Measurements from ENCODE around the gene PIGV. TPM values are rescaled to one million over a fixed set of nuclear protein-coding genes. Genes with fewer than 3 reads are reported as not detected.

PIGV gene
- total RNA-seq, 1 experiment from 2014 or later: 7.5 TPM

DNA sequence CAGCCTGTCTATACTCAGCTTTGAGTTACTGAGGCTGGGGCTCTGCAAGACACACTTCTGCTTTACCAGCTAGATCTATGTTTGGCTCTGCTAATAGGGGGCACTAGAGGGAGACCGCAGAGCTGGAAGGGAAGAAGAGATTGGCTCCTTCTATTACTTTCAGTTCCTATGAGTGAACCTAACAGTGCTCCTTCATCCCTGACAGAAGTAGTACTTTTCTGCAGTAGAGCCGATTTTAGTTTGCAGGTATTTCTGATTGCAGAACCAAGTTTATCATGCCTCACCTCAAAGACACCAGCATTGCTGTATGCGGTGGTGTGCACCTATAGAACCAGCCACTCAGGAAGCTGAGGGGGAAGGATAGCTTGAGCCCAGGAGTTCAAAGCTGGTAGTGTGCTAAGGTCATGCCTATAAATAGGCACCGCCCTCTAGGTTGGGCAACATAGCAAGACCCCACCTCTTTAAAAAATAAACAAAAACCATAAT is 33.1 kb downstream of the PIGV start:
- no peak overlapping the region for H3K23ac ChIP-seq (ENCODE audit: insufficient read length, low read depth, low read length)
- no peak overlapping the region for H3K27ac ChIP-seq (ENCODE audit: insufficient read length, low read depth, low read length)
- Mint-ChIP-seq H3K27ac (no peak overlapping the region), H3K9me3 (peaks cover 10 to 14% of the 10 kb centered on the region in 2 experiments), H3K4me1 (peaks cover 6 to 9% of the 10 kb centered on the region in 2 experiments), H3K4me3 (no peak overlapping the region), H3K27me3 (ENCODE audit: low read depth) (peaks cover 9% of the 10 kb centered on the region), H3K36me3 (ENCODE audit: insufficient read depth in 1 of 3, low read depth in 3 of 3) (peaks cover 0 to 5% (median 3%) of the 10 kb centered on the region in 3 experiments; a peak in 4 of 7 replicates)
- no peak overlapping the region for H3K4me2 ChIP-seq (ENCODE audit: insufficient read depth, insufficient read length, low read length)
- no peak overlapping the region for H2BK5ac ChIP-seq (ENCODE audit: insufficient read length, low read length)
- H4K20me1 ChIP-seq (ENCODE audit: control insufficient read depth, insufficient read depth, insufficient read length): no peaks in the 10 kb centered on the region
- no peaks in the 10 kb centered on the region for H3K4me1 ChIP-seq (ENCODE audit: insufficient read depth, low read length)
- no peaks in the 10 kb centered on the region for H3K9me3 ChIP-seq (ENCODE audit: control insufficient read depth, low read depth, low read length)
- DNase-seq: no peak
- no peak overlapping the region for H2BK15ac ChIP-seq (ENCODE audit: low read depth, low read length)
- H3K18ac ChIP-seq (ENCODE audit: insufficient read length, low read depth, low read length): no peak overlapping the region
- H4K91ac ChIP-seq (ENCODE audit: insufficient read length, low read depth, low read length): no peak overlapping the region
- no peak overlapping the region for H3T11ph ChIP-seq (ENCODE audit: low read length)
- H2BK12ac ChIP-seq (ENCODE audit: insufficient read length, low read depth, low read length): no peak overlapping the region
- no peak overlapping the region for H2AFZ ChIP-seq (ENCODE audit: low read length)
- no peak overlapping the region for H2BK120ac ChIP-seq (ENCODE audit: low read depth, low read length, poor library complexity, severe bottlenecking)
- no peaks in the 10 kb centered on the region for H3K23me2 ChIP-seq (ENCODE audit: insufficient read length, low read depth, low read length, poor library complexity, severe bottlenecking)
- TF ChIP-seq, protein P1, sequence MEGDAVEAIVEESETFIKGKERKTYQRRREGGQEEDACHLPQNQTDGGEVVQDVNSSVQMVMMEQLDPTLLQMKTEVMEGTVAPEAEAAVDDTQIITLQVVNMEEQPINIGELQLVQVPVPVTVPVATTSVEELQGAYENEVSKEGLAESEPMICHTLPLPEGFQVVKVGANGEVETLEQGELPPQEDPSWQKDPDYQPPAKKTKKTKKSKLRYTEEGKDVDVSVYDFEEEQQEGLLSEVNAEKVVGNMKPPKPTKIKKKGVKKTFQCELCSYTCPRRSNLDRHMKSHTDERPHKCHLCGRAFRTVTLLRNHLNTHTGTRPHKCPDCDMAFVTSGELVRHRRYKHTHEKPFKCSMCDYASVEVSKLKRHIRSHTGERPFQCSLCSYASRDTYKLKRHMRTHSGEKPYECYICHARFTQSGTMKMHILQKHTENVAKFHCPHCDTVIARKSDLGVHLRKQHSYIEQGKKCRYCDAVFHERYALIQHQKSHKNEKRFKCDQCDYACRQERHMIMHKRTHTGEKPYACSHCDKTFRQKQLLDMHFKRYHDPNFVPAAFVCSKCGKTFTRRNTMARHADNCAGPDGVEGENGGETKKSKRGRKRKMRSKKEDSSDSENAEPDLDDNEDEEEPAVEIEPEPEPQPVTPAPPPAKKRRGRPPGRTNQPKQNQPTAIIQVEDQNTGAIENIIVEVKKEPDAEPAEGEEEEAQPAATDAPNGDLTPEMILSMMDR (conservative IDR thresholded peaks at IDR 0.05): peak; percentile 44; the same call in 2 of the 3 replicates
- H2BK20ac ChIP-seq (ENCODE audit: low read depth, low read length, poor library complexity, severe bottlenecking): no peak overlapping the region
- H3K79me2 ChIP-seq (ENCODE audit: insufficient read depth, low read length): no peaks in the 10 kb centered on the region
- H3K14ac ChIP-seq (ENCODE audit: insufficient read depth, low read length): no peak overlapping the region
- no peak overlapping the region for H3K4ac ChIP-seq (ENCODE audit: low read depth, low read length)
- no peaks in the 10 kb centered on the region for H3K27me3 ChIP-seq (ENCODE audit: insufficient read depth, low read length)
- no peak overlapping the region for H3K9ac ChIP-seq (ENCODE audit: extremely low read depth, insufficient read length, low read length)
- no peaks in the 10 kb centered on the region for H3K79me1 ChIP-seq (ENCODE audit: insufficient read depth, low read depth, low read length, poor library complexity, severe bottlenecking)
- H2AK5ac ChIP-seq (ENCODE audit: insufficient read length, low read length): no peak overlapping the region
- H3K56ac ChIP-seq (ENCODE audit: insufficient read length, low read depth, low read length): no peak overlapping the region
- WGBS (ENCODE audit: extremely low coverage, insufficient read length, low lambda C conversion rate): no CpG with 5 or more reads among the region's 4 CpGs
- H4K8ac ChIP-seq (replicated peaks; ENCODE audit: insufficient read length, low read depth, low read length): no peak overlapping the region
- H4K5ac ChIP-seq (ENCODE audit: insufficient read length, low read depth, low read length): no peak overlapping the region
